ENCODE data around the gene MEDAG.

Gene MEDAG

DNA sequence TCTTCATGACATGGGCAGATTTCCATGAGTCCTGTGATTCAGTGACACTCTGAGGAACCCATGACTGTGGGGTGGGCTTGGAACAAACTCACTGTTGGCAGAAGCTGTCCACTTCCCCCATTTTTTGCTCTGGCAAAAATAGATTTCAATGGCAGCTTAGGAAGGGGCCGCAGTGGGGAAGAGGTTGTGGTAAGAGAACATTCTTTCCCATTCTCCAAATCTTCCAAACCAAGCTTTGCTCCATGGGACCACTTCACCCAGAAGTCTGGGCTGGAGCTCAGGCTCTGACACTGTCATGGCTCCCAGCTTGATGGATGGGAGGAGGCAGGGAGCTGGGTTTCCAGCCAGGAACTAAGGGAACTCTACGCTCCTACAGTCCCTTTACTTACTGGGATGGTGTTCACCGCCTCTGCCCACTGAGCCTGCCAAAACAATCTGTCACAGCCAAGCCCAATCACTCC is 24.9 kb upstream of the MEDAG start:
- DNase-seq (ENCODE audit: low spot score) = peak; percentile 85
- Histone ChIP-seq H3K27ac (peak overlapping the region; percentile 88 to 89), H3K4me3 (peak overlapping the region; percentile 12)
- TF ChIP-seq, protein P1, sequence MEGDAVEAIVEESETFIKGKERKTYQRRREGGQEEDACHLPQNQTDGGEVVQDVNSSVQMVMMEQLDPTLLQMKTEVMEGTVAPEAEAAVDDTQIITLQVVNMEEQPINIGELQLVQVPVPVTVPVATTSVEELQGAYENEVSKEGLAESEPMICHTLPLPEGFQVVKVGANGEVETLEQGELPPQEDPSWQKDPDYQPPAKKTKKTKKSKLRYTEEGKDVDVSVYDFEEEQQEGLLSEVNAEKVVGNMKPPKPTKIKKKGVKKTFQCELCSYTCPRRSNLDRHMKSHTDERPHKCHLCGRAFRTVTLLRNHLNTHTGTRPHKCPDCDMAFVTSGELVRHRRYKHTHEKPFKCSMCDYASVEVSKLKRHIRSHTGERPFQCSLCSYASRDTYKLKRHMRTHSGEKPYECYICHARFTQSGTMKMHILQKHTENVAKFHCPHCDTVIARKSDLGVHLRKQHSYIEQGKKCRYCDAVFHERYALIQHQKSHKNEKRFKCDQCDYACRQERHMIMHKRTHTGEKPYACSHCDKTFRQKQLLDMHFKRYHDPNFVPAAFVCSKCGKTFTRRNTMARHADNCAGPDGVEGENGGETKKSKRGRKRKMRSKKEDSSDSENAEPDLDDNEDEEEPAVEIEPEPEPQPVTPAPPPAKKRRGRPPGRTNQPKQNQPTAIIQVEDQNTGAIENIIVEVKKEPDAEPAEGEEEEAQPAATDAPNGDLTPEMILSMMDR (IDR thresholded peaks at IDR 0.05) = no peak

DNA sequence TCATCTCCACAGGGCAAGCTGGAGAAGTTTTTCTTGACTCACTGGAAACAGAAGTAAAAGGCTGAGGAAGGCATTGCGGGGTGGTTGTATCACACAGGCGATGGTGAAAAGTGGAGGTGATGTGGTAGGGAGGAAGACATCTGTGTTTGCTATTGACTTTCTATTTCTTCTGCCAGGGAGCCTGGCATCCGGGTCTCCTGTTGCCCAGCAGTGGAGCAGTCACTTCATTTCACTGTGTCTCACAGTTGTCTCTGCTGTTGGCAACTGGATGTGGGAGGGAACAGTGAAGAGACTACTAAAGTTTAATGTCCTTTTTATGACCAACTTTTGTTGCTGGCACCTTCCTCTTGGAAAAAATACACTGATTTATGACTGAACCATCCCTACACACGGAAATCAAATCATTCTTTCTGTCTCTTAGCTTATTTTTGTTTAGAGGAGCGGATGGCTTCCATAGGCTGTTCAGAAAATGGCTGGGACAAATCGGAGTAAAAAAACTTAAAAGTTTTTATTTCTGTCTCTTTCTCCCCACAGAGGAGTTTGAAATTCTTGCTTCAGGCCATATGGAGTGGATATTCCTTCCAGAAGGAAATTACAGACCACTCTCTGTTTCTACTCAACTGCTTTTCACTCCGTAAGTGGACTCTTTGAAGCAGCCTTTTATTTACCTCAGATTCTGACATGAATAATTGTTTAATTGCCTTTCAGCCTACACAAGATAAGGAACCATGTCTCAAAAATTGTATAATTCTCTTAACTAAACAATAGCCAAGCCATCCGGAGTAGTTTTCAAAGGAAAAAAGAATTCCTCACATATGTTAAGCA is 23.8 kb upstream of the MEDAG start:
- TF ChIP-seq, protein P1 (IDR thresholded peaks at IDR 0.05) = no peak
- peak overlapping the region; percentile 88 to 89 for H3K27ac ChIP-seq
- DNase-seq (ENCODE audit: low spot score) = peak; percentile 70
- H3K4me3 ChIP-seq = no peak overlapping the region

DNA sequence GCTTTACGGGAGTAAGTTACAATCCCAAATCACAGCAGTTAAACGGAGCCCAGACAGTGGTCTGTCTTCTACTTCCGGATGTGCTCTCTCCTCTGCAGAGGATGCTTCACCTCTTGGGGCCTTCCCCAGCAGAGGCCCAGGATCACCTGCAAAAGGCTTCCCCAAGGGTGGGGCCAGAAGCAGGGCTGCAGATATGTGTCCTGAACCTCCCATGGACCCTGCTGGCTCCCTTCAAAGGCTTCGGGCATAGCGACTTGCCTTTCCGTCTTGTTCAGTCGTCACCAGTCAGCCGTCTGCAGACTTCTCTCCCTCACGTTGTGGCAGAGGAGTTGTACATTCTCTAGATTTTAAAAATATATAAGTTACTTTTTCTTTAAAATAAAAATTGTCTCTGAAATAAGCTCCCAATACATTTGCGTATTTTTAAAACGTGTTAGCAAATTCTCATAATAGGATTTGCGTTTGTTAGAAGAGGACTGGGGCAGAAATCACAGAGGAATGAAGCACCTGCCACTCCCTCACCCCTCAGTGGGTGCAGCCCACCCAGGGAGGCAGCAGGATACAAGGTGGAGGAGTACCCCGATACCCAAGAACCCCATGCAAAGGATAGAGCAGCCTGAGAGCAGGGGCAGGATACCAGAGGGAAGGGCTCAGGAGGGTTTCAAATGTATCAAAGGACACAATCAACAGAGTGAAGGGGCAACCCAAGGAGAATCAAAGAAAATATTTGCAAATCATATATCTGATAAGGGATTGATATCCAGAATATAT is 22.9 kb upstream of the MEDAG start:
- TF ChIP-seq, protein P1 (IDR thresholded peaks at IDR 0.05) = no peak
- Histone ChIP-seq H3K4me3 (no peak overlapping the region), H3K27ac (no peak overlapping the region)
- DNase-seq (ENCODE audit: low spot score) = peak; percentile 70

DNA sequence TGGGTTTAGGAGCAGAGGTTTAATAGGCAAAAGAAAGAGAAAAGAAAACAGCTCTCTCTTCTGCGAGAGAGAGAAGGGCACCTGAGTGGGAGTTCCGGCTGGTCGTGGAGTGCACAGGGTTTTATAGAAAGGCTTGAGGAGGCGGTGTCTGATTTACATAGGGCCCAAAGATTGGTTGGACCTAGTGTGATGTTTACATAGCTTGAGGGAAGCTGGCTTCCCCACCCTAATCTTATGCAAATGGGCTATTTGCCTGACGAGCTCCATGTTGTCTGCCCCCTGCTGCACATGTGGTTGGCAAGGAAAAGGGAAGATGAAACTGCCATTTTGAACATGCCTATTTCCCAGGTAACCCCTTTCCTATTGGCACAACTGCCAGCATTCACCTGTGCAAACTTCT is 21.5 kb upstream of the MEDAG start:
- peak; percentile 14 for DNase-seq (ENCODE audit: low spot score)
- Histone ChIP-seq H3K27ac (no peak overlapping the region), H3K4me3 (no peak overlapping the region)
- TF ChIP-seq, protein P1 (IDR thresholded peaks at IDR 0.05) = no peak

DNA sequence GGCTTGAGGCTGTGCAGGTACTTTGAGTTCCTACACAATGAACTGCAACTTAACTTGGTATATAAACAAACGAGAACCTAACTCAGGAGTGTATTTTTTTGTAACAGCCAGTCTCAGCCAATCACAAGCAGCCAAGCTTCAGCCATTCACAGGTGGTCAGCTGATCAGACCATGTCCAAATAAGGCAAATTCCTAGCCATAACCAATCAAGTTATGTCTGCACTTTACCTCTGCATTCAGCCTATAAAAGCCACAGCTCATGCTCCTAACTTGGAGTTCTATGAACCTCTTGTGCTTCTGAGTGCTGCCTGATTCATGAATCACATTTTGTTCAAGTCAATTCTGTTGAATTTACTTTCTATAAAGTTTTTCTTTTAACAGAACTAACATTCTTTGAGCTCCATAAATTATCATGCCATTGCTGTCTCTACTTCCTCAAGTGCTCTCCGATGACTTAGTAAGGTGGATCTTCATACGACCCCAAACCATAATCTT is 16.8 kb upstream of the MEDAG start:
- H3K27ac ChIP-seq = no peak overlapping the region
- H3K4me3 ChIP-seq = no peak overlapping the region
- DNase-seq (ENCODE audit: low spot score) = no peak
- TF ChIP-seq, protein P1 (IDR thresholded peaks at IDR 0.05) = no peak

DNA sequence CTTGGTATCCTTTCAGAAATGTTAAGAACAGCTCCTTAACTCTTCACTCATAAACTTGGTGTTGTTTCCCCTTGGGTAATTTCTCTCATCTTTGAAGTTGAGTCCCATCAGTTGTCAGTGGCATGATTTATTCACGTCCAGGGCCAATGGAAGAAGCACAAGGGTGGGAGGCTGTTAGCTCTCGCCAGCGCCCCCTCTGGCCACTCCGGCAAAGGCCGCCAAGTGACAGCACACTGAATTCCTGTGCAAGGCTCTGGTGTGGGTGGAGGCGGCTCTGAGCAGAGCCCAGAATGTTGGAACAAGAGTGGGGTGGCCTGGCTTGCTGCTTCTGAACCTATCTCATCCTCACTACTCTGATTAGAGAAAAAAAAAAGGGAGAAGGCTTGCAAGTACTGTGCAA is 13.1 kb upstream of the MEDAG start:
- TF ChIP-seq, protein P1 (IDR thresholded peaks at IDR 0.05) = no peak
- no peak overlapping the region for H3K27ac ChIP-seq
- DNase-seq (ENCODE audit: low spot score) = peak; percentile 76
- no peak overlapping the region for H3K4me3 ChIP-seq
